SU-DHL-6 (cell line): ENCODE data around the gene ETV6.
"Not testable (repeated sequence)": the region's sequence is repeated elsewhere in the genome, so short reads cannot be mapped to it uniquely, and the experiment has no call there.

Experiments
- EZH2phosphoT487 ChIP-seq: fragments of 200-600 bp; sonication (generic), shearing (Covaris generic); conservative IDR thresholded peaks from 2 replicates; pipeline ENCODE4 v1.6.1; 2018; ENCODE audit warnings: mild to moderate bottlenecking, antibody characterized with exemption, low read length, moderate library complexity, mixed read lengths
- TF ChIP-seq, protein P1 (sequence below): fragments of 200-600 bp; sonication (generic); IDR thresholded peaks from one replicate; pipeline ENCODE4 v1.5.1; 2017; ENCODE audit warnings: antibody characterized with exemption, mild to moderate bottlenecking, low read length, moderate library complexity; ENCODE audit not compliant: insufficient read depth, poor library complexity, severe bottlenecking

- TF ChIP-seq, protein P1, sequence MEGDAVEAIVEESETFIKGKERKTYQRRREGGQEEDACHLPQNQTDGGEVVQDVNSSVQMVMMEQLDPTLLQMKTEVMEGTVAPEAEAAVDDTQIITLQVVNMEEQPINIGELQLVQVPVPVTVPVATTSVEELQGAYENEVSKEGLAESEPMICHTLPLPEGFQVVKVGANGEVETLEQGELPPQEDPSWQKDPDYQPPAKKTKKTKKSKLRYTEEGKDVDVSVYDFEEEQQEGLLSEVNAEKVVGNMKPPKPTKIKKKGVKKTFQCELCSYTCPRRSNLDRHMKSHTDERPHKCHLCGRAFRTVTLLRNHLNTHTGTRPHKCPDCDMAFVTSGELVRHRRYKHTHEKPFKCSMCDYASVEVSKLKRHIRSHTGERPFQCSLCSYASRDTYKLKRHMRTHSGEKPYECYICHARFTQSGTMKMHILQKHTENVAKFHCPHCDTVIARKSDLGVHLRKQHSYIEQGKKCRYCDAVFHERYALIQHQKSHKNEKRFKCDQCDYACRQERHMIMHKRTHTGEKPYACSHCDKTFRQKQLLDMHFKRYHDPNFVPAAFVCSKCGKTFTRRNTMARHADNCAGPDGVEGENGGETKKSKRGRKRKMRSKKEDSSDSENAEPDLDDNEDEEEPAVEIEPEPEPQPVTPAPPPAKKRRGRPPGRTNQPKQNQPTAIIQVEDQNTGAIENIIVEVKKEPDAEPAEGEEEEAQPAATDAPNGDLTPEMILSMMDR, result not testable (repeated sequence)
- TF ChIP-seq EZH2phosphoT487, result not testable (repeated sequence)
Measured at GRCh38 chr12:11909406-11909805, 259.9 kb downstream of the ETV6 start.
